Right lobe of liver (tissue), 6 donors: ENCODE measurements around the gene PIP5K1B. TPM values are rescaled to one million over a fixed set of nuclear protein-coding genes. Genes with fewer than 3 reads are reported as not detected.
A peak's percentile ranks its signal among the peaks of the same experiment; 100 is the strongest.

Source experiments
- ATAC-seq, 4 donors: fragments of 200-7000 bp; cut with Tn5 transposase; one replicate each; pipeline ENCODE4 v1.9.1; 2020; ENCODE audit warnings: mild to moderate bottlenecking in 4 of 4, moderate library complexity in 4 of 4
- DNase-seq, 3 donors: peaks; one replicate each; pipeline ENCODE4 v3.0.0-alpha.2; 2020
- H3K27ac ChIP-seq, 3 donors: fragments of 200-600 bp; one replicate each; pipeline ENCODE4 v1.8.0; 2022
- H3K27me3 ChIP-seq, 2 donors: fragments of 200-600 bp; one replicate each; pipeline ENCODE4 v1.8.0; 2022
- H3K36me3 ChIP-seq, 4 donors: fragments of 200-600 bp; sonication (generic) in 1 of 4; one replicate each; pipeline versions ENCODE4 v1.5.1 to v1.8.0; 2017 to 2022; ENCODE audit warnings: control low read depth in 1 of 4
- H3K4me1 ChIP-seq, 4 donors: fragments of 200-600 bp; sonication (generic) in 1 of 4; one replicate each; pipeline versions ENCODE4 v1.5.1 to v1.8.0; 2017 to 2022; ENCODE audit warnings: control low read depth in 1 of 4
- H3K4me3 ChIP-seq, 3 donors: fragments of 200-600 bp; one replicate each; pipeline ENCODE4 v1.8.0; 2022
- H3K9me3 ChIP-seq, 4 donors: fragments of 200-600 bp; sonication (generic) in 1 of 4; one replicate each; pipeline versions ENCODE4 v1.5.1 to v1.8.0; 2017 to 2022; ENCODE audit warnings: control low read depth in 1 of 4
- CTCF ChIP-seq, 4 donors: fragments of 200-600 bp in 3 of 4; fragments of 450-650 bp in 1 of 4; IDR thresholded peaks; one replicate each; pipeline versions ENCODE4 v1.5.1 to v1.8.0; 2016 to 2022; ENCODE audit warnings: antibody characterized with exemption in 4 of 4, mild to moderate bottlenecking in 2 of 4
- POLR2A ChIP-seq: fragments of 450-650 bp; IDR thresholded peaks from one replicate; pipeline ENCODE4 v1.6.1; 2017; ENCODE audit warnings: antibody characterized with exemption, mild to moderate bottlenecking
- WGBS: methylation state at CpG from one replicate; pipeline ENCODE4 v1.1.6; 2018; ENCODE audit warnings: low coverage, low lambda C conversion rate; ENCODE audit not compliant: insufficient coverage; ENCODE audit errors: missing lambda C conversion rate; 5-methylcytosine and 5-hydroxymethylcytosine counted together
- intact Hi-C, 2 donors: fragments of 100-400 bp; cut with DNase I; formaldehyde crosslinking; loops; one replicate each; pipeline versions ENCODE4 v1.11.2 to v1.14.1; 2022
- total RNA-seq, 6 experiments: library from RNA; depleted of rRNA in 2 of 6; stranded (reverse); fragments of >200 nt in 2 of 6; fragmentation: NEBNext Ultra II Directional in 3 of 6; extraction: Animal tissue kit (Norgen Biotek cat#: 25700) in 3 of 6; gene quantifications; one replicate each; pipeline versions ENCODE4 v1.1.0 to v1.2.4, GENCODE V29; 2016 to 2023
- donor health status: DM: no; HTN: yes; CAD: no.
- donor health status: DM: no; HTN: no; CAD: no.
- donor health status: DM: no; HTN: no; CAD: no.
- donor health status: DM: no; HTN: yes; CAD: no.
- donor health status: DM: no; HTN: yes; CAD: no.

Gene PIP5K1B
- total RNA-seq, 6 experiments from 2014 or later, result 0.27 to 0.71 TPM; not detected in 4

- H3K27ac ChIP-seq, result no peak overlapping the region
- intact Hi-C loops, result no loop called here
- 47% methylated on average over 2 of the region's 2 CpGs for WGBS
- no peaks in the 10 kb centered on the region for H3K36me3 ChIP-seq
- no peaks in the 10 kb centered on the region for H3K27me3 ChIP-seq
- no peak overlapping the region for H3K4me3 ChIP-seq
- H3K4me1 ChIP-seq, result no peaks in the 10 kb centered on the region
- DNase-seq (no peak), ATAC-seq (no peak)
- H3K9me3 ChIP-seq, result no peaks in the 10 kb centered on the region
- TF ChIP-seq CTCF (IDR thresholded peaks at IDR 0.05) (no peak), POLR2A (no peak)
Observed at GRCh38 chr9:68907910-68908309, 202.9 kb downstream of the PIP5K1B start.

- Histone ChIP-seq H3K4me3 (no peak overlapping the region), H3K27ac (no peak overlapping the region), H3K4me1 (no peaks in the 10 kb centered on the region), H3K9me3 (no peaks in the 10 kb centered on the region), H3K27me3 (no peaks in the 10 kb centered on the region), H3K36me3 (no peaks in the 10 kb centered on the region)
- ATAC-seq (no peak), DNase-seq (no peak)
- intact Hi-C loops, result no loop called here
- TF ChIP-seq POLR2A (no peak), CTCF (IDR thresholded peaks at IDR 0.05) (no peak)
Observed at GRCh38 chr9:68912561-68912960, 207.5 kb downstream of the PIP5K1B start.

GRCh38 chr9:68913054-68913453, 208.0 kb downstream of the PIP5K1B start:
- Histone ChIP-seq H3K4me3 (no peak overlapping the region), H3K4me1 (no peaks in the 10 kb centered on the region), H3K27me3 (no peaks in the 10 kb centered on the region), H3K27ac (no peak overlapping the region), H3K9me3 (no peaks in the 10 kb centered on the region), H3K36me3 (no peaks in the 10 kb centered on the region)
- DNase-seq (no peak), ATAC-seq (no peak)
- TF ChIP-seq CTCF (IDR thresholded peaks at IDR 0.05), result no peak
- TF ChIP-seq POLR2A, result no peak
- 11% methylated on average over 1 of the region's 1 CpG for WGBS
- intact Hi-C loops, result no loop called here

- Histone ChIP-seq H3K27ac (no peak overlapping the region), H3K4me3 (no peak overlapping the region), H3K27me3 (no peaks in the 10 kb centered on the region), H3K4me1 (no peaks in the 10 kb centered on the region), H3K36me3 (no peaks in the 10 kb centered on the region), H3K9me3 (no peaks in the 10 kb centered on the region)
- intact Hi-C loops, result no loop called here
- no peak for ATAC-seq
- no peak for DNase-seq
- 74% methylated on average over 2 of the region's 2 CpGs for WGBS
- TF ChIP-seq CTCF (IDR thresholded peaks at IDR 0.05) (no peak), POLR2A (no peak)
Observed at GRCh38 chr9:68914751-68915150, 209.7 kb downstream of the PIP5K1B start.

- 43% methylated on average over 2 of the region's 2 CpGs for WGBS
- Histone ChIP-seq H3K27me3 (no peaks in the 10 kb centered on the region), H3K36me3 (no peaks in the 10 kb centered on the region), H3K4me3 (no peak overlapping the region), H3K4me1 (no peaks in the 10 kb centered on the region), H3K9me3 (no peaks in the 10 kb centered on the region), H3K27ac (no peak overlapping the region)
- intact Hi-C loops, result no loop called here
- ATAC-seq, result peak in 1 of 4 donors; percentile 22
- no peak for DNase-seq
- TF ChIP-seq POLR2A, result no peak
- TF ChIP-seq CTCF (IDR thresholded peaks at IDR 0.05), result no peak
Observed at GRCh38 chr9:68919661-68920060, 214.6 kb downstream of the PIP5K1B start.
